Eye (tissue), 1 donor: ENCODE data around the gene DHRS1.

Experiments
- DNase-seq: peaks from one replicate; pipeline ENCODE4 v3.0.0-alpha.2; 2015

The DHRS1 gene

DNA sequence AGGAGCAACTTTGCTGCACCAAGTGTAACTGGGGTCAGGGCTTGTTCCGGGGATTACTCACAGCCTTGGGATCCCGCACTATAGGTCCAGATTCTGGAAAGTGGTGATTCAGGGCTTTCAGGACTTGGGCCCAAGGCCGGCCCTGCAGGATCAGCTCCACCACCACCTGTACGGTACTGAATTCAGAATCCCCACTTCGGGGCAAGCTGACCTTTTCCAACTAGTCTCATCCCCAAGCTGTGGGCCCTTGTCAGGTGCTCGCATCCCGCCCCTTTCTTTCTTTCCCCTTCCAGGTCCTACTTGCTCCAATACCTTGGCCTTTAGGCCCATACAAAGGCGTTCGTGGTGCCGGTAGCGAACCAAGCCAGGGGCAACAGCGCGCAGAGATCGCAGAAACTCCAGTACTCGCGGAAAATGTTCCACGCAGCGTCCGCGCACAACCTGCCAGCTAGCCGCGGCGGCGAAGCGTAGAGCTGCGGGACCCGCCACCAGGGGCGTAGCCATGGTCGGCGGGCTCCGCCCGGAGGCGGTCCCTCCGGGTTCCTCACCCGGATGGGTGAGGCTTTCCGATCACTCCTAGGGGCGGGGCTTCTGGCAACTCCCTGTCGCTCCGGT is 57.6 kb downstream of the DHRS1 start:
- DNase-seq, result peak; percentile 98
